DMS153 (cell line): ENCODE data around the gene AMBP.

Experiments used
- DNase-seq: peaks from one replicate; lab custom pipeline; 2025; lab: John Stamatoyannopoulos, UW

Gene AMBP

DNA sequence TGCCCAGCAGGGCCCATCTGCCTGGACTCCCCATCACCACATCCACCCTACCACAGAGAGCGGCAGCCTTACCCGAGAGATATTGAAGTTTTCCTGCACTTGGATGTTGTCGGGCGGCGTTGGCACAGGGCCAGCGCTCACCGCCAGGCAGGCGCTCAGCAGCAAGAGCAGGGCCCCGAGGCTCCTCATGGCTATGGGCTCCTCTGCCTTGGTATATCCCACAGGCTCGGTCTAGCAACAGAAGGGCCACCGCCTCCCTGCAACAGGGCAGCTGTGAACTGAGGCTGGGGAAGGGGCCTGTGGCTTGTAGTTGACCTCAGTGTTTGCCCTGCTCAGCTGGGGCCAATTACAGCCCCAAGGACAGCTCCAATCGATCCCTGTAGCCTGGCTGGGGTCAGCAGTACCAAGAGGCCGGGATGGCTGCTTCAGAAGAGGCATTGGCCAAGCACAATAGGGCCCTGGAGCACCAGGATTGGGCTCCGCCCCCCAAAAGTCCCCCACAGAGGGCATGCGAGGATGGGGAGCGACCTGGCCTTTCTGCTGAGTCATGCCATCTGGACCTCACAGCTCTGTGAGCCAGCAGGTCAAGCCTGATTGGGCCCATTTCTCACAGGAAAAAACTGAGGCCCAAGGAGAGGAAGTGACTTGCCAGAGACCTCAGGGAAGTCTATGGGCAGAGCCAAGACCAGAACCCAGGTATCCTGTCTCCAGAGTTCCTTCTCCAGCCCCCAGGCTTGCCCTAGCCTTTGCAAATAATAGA is at the start of gene AMBP:
Gene AMBP, minus strand, starts transcription at position 280 of the 760 bp plus-strand sequence. Its CDS starts 91 bp downstream, at position 189.
- DNase-seq, result no peak

- no peak for DNase-seq
These were observed 48.4 kb upstream of the AMBP start for GRCh38 chr9:114126247-114127060.

- no peak for DNase-seq
These were observed 47.4 kb upstream of the AMBP start for GRCh38 chr9:114125476-114126013.

GRCh38 chr9:114124666-114125475 is 46.8 kb upstream of the AMBP start:
- no peak for DNase-seq

DNA sequence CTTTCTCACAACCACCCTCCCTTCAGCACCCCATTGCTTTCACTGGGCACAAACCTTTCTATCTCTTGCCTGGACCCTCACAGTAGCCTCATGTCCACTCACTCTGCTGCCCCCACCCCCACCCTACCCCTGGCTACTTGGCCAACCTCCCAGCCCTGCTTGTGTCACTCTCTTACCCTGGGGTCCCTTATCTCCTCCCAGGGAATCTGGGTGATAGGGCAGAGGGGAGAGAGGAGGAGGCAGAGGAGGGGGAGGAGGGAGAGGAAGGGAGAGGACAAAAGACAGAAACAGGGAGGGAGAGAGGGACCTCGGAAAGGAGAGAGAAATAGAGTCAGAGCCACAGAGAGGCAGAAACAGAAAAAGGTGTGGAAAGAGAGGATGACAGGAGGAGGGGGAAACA is 46.0 kb upstream of the AMBP start:
- DNase-seq, result no peak

DNA sequence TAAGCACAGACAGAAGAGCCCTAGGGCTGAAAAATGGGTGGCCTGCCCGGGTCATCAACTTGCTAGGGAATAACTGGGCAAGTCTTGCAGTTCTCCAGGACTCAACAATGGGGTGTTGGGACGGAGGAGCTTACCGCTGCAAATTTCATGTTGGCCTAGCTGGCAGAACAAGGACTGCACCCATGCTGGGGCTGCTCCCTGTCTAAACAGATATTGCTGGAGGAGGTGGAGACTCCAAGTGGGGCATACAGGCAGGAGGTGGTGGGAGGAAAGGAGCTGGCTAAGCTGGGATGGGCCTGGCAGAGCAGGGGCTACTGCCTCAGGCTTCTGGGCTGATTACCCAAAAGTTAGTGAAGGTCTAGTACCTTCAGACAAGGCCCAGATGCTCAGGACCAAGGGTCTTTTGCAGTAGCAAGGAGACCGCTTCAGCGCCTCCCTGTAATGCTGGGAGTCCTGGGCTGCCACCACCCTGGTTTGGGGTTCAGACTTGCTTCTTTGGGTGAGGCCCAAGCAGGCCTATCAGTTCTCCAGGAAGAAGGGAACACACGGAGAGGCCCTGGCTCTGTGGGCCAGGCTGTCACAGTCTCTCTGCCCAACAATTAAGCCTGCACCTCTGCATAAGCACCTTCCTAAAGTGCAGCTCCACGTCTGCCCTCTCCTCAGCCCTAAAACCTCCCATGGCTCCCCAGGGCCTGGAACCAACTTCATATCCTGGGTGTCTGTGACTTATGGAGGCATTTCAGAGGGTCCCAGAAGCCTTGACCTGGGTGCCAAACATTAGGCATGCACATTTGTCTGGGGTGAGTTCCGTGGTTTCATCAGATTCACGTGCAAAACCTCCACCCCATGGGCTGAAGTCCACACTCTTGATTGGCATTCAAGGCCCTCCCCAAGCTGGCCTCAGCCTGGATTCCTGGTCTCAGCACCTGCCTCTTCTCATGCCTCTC is 45.2 kb upstream of the AMBP start:
- no peak for DNase-seq

GRCh38 chr9:114122136-114123027 is 44.3 kb upstream of the AMBP start:
- no peak for DNase-seq

DNA sequence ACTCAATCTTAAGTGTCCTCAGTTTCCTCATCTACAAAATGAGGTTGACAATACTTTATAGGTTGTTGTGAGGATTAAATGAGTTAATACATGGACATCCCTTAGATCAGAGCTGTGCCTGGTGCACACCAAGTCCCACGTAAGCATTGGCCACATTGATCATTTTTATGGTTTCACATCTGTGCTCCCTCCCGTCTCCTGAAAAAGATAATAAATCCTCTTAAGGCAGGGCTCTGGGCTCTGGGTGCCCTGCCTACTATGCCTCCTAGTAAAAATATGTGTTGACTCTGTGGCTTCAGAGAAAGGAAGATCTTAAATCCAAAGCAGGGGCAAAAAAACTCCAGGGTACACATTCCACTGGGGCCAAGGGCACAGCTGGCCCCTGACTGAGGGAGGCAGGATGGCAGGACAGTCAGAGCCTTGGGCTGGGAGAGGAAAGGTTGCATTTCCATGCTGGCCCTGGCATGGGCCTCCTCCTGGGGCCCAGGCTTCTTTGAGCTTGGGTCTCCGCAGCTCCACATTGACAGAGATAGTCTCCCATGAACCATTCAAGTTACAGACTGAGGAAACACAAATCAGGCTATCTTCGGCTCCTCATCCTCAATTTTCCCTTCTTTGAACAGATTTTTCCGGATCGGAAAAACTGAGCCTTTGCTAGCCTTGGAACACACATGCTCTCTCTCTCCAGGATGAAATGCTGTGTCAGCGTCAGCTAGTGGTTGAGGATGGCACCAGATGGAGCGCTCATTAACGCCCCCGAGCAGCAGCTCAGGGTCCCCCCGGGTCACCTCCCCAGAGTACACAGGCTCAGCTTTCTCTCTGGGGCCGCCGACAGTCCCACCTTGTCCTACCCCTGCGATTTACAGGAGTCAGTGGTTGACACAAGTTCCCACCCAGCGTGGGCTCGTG is 43.4 kb upstream of the AMBP start:
- DNase-seq, result no peak

- DNase-seq, result no peak
These were observed 42.3 kb upstream of the AMBP start for GRCh38 chr9:114120192-114121014.

DNA sequence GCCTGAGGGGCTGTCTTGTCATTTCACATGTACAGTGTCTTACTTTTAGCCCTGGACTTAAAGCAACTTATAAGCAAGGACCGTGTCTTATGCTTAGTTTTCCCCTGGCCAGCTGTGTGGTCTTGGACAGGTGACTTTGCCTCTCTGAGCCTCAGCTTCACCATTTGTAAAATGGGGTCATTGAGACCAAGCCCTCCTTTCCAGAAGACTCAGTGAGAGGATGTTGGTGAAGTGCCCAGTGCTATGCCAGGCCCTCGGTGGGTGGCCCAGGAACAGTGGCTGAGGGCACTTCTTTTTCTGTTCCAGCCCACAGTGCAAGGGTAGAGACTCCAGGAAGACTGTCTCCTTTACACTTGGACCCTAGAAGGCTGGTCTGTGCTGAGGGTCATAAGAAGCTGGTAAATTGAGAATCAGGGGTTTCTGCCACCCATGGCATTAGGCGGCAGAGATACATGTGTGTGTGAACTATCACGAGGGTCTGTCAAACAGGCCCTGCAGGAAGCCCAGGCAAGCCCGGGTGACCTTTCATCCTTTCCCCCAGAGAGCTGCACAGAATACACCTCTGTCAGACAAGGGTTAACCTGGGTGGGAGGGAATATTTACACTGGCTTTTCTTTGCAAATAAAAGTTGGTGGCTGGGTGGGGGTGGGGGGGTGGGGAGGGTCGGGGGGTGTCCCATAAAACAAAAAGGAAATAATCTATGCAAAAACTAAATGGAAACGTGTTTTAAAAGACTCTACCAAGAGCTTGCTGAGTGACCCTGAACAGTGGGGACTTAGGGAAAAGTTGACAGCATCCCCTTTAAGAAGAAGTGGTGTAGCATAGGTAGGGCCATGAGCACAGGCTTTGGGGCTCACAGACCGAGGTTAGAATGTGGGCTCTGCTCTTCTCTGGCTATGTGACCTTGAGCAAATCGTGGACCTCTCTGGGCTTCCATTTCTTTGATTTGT is 41.4 kb upstream of the AMBP start:
- DNase-seq, result no peak

DNA sequence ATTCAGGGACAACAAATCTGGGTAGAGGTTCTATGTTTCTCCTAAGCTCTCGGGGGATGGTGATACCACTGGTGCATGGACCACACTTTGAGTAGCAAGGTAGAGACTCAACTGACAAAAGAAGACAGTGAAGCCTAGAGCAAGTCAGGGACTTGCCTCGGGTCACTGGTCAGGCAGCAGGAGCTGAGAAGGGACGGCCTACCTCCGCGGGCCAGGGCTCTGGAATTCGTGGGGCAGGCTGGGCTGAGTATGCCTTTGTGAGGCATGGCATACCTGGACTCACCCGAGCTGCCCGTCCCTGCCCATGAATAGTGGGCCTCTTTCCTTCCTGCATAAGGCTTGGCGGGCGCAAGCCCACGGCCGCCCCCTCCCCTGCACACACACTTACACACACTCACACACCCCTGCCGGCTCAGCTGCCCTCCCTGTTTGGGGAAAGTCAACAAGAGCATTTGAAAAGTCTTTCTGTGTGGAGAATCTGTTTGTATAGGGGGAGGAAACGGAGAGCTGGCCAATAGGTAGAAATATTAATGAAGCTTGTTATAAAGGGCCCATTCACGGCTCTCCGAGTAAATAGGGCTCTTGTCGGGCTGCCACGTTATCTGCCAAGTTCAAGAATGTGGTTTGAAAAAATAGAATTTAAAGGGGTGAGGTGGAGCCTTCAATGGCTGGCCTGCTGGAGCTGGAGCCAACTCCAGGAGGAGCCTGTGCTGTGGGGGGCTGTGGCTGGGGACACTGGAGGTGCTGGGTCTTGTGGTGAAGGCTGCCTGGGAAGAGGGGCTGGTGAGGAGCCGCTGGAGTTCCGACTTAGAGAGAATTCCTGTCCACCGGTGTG is 40.1 kb upstream of the AMBP start:
- DNase-seq, result peak; percentile 81

- DNase-seq, result no peak
These were observed 39.5 kb upstream of the AMBP start for GRCh38 chr9:114117614-114117995.

DNA sequence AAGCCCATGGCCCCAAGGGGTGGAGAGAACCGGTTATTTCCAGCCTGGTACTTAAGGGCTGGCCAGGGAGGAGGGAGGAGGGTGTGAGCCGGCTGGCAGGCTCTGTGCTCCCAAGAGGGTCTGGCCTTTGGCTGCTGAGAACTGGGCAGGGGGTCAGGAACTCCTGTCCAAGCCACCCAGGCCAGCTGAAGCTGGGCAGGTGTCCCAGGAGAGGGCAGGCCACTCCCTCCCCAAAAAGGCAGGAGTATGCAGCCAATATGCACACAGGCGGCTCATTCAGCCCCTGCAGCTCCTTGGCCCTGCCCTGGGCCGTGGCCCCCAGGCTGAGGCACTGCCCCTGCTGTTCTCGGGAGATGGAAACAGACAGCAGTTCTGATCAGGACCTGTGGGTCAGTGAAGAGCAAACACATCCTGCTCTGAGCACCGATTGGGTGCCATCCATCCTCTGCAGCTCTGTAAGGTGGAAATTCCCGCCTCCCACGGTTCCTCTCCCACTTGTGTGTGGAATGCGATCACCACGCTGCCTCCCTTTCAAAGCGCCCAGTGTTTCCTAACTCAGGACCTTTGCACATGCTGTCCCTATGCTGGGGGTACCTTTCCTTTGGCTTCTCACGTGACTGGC is 38.1 kb upstream of the AMBP start:
- DNase-seq, result no peak

GRCh38 chr9:114115654-114116125 is 37.6 kb upstream of the AMBP start:
- DNase-seq, result no peak

GRCh38 chr9:114114364-114114763 is 36.3 kb upstream of the AMBP start:
- no peak for DNase-seq
